Bone marrow (tissue), 2 donors: ENCODE data around the gene KRT39.
A peak's percentile ranks its signal among the peaks of the same experiment; 100 is the strongest.
"Not testable (repeated sequence)": the region's sequence is repeated elsewhere in the genome, so short reads cannot be mapped to it uniquely, and the experiment has no call there.

Experiments
- DNase-seq, 2 donors: peaks; one replicate each; lab custom pipeline; 2025; lab: John Stamatoyannopoulos, UW

Gene KRT39

GRCh38 chr17:40938981-40939380, 27.8 kb downstream of the KRT39 start:
- DNase-seq = no peak

- no peak for DNase-seq
Observed at GRCh38 chr17:40937384-40937819, 29.3 kb downstream of the KRT39 start, which contains the start of gene KRT23. TSS of gene KRT23 (minus strand) at chr17:40937646. CDS start at chr17:40936603, 1,043 bp downstream.

- DNase-seq = no peak
Observed at GRCh38 chr17:40936976-40937375, 29.8 kb downstream of the KRT39 start.

- no peak for DNase-seq
Observed at GRCh38 chr17:40936437-40936971, 30.2 kb downstream of the KRT39 start.

- no peak for DNase-seq
Observed at GRCh38 chr17:40935624-40936023, 31.1 kb downstream of the KRT39 start.

GRCh38 chr17:40932608-40933007, 34.1 kb downstream of the KRT39 start:
- no peak for DNase-seq

- DNase-seq = no peak
Observed at GRCh38 chr17:40931311-40931710, 35.4 kb downstream of the KRT39 start.

- DNase-seq = no peak
Observed at GRCh38 chr17:40926341-40926740, 40.4 kb downstream of the KRT39 start.

GRCh38 chr17:40922239-40922638, 44.5 kb downstream of the KRT39 start:
- DNase-seq = no peak

- no peak for DNase-seq
Observed at GRCh38 chr17:40921026-40921425, 45.7 kb downstream of the KRT39 start.

- not testable (repeated sequence) for DNase-seq
Observed at GRCh38 chr17:40917116-40917515, 49.6 kb downstream of the KRT39 start.

GRCh38 chr17:40916366-40916765, 50.4 kb downstream of the KRT39 start:
- no peak for DNase-seq

GRCh38 chr17:40915721-40916256, 51.0 kb downstream of the KRT39 start:
- no peak for DNase-seq

GRCh38 chr17:40915199-40915661, 51.5 kb downstream of the KRT39 start:
- no peak for DNase-seq

- no peak for DNase-seq
Observed at GRCh38 chr17:40914075-40914855, 52.5 kb downstream of the KRT39 start.

- DNase-seq = no peak
Observed at GRCh38 chr17:40912486-40913210, 54.1 kb downstream of the KRT39 start.

GRCh38 chr17:40910441-40910841, 56.3 kb downstream of the KRT39 start:
- no peak for DNase-seq

- DNase-seq = no peak
Observed at GRCh38 chr17:40909755-40910154, 57.0 kb downstream of the KRT39 start.

GRCh38 chr17:40909351-40909750, 57.4 kb downstream of the KRT39 start:
- DNase-seq = peak in 1 of 2 donors; percentile 72
